NCI-H446 treated with DMSO at 0.1 percent for 48 hours (cell line): Measurements from ENCODE around the gene PAEP.

Experiments used
- DNase-seq: peaks from one replicate; lab custom pipeline; 2025; lab: John Stamatoyannopoulos, UW

The PAEP gene

DNA sequence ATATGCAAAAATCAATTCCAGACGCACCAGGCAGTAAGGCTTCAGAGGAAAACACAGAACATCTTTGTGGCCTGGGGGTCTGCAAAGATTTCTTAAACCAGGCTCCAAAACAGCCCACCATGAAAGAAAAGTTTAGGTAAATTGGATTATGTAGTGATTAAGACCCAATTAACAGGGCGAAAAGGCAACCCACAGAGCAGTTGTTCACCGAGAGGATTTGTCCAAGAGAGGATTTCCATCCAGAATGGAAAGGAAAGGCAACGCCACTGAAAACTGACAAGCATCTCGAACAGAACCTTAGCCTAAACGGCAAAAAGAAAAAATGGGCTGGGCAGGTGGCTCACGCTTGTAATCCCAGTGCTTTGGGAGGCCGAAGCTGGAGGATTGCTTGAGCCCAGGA lies 40.4 kb downstream of the PAEP start:
- DNase-seq, result no peak

DNA sequence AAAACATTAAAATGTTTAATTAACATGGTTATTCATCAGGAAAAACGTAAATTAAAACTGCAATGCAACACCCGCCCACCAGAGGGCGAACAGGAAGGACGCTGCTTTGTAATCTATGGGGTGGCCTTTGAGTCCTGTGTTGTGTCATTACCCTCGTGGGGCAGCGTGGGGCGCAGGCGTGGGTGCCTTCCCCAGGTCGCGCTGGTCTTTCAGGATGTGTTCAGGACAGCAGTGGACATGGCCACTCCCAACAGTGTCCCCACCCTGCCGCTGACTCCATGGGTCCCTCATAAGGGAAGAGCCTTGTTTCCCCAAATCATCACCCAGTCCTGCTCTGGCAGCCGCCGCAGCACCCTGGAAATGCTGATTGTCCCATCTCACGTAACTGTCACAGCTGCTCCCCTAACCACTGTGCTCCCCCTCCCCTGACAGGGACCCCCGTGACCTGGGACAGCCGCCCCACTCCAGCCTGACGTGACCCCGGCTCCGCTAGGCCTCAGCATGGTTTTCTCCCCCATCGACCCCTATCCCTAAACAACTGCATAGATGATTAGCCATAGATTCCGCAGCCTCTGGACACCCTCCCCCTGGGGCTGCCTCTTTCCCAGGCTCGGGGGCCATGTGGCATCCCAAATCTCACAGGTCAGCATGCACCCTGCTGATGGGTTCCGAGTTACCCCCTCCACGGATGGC lies 41.4 kb downstream of the PAEP start:
- no peak for DNase-seq

DNA sequence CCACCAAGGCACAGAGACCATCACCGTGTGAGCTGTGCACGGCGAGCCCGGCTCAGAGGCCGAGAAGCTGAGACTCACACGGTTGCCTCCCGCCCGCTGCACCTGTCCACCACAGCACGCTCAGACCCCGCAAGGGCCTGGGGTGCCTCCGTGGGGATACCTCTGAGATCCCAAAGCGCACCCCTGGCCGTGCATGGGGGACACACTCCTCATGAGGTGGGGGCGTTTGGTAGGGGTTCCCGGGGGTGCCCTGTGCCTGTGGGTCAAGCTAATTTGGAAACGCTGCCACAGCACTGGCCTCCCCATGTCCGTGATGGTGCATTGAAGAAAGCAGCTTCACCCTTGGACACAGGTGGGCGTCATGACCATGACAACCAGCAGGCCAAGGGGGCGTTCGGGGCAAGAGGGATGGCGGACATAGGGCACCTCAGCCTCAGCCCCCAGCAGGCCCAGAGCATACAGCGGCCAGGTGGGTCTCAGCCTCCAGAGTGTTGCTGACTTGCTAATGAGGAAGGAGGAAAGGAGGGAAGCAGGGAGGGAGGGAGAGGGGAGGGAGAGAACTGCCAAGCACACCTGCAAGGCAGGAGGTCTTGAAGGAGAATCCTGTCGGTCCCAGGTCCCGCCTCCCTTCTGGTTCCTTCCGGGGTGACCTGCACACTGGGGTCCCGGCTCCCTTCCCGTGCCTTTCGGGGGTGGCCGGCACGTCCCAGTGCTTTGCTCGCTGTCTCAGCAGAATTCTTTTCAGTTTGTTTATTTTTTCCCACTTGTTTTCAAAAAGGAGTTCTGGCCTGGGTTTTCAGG lies 43.1 kb downstream of the PAEP start:
- no peak for DNase-seq

DNA sequence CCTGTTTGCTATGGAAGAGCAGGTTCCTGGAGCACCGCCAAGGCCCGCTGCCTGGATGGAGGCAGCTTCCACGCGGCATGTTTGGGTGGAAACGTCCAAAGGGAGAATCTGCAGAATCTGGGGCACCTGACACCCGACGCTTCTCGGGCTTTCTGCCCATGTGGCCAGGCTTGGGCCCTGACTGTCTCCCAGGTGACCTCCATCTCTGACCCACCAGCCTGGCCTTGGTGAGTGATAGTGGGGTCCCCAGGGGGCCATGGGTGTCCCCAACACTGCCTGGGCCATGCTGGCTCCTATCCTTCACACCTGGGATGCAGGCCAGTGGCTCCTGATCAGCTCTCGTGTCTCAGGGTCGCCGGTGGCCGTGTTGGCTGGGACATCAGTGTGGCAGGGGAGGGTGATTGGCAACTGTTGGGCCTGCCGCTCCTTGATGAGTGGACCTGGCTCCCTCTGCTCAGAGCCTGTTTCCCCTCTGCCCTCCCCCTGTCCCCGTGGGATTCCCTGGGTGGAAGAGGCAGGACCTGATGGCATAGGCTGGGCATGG lies 43.8 kb downstream of the PAEP start:
- no peak for DNase-seq

DNA sequence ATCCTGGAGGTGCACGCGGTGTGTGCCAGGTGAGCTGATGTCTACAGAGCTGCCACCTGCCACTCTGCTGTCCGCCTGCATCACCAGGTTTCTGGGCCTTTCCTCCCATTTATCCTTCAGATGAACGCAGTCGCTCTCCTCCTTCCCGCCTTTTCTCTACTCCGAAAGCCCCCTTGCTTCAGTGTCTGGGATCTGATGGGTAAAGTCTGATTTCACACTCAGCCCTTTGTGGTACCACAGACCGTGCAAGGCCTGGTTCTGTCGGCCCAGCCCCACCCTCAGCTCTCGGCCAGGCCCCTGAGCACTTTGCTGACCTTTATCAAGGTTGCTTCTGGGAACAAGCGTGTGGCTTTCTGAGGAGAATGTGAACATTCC lies 45.3 kb downstream of the PAEP start:
- DNase-seq, result no peak

DNA sequence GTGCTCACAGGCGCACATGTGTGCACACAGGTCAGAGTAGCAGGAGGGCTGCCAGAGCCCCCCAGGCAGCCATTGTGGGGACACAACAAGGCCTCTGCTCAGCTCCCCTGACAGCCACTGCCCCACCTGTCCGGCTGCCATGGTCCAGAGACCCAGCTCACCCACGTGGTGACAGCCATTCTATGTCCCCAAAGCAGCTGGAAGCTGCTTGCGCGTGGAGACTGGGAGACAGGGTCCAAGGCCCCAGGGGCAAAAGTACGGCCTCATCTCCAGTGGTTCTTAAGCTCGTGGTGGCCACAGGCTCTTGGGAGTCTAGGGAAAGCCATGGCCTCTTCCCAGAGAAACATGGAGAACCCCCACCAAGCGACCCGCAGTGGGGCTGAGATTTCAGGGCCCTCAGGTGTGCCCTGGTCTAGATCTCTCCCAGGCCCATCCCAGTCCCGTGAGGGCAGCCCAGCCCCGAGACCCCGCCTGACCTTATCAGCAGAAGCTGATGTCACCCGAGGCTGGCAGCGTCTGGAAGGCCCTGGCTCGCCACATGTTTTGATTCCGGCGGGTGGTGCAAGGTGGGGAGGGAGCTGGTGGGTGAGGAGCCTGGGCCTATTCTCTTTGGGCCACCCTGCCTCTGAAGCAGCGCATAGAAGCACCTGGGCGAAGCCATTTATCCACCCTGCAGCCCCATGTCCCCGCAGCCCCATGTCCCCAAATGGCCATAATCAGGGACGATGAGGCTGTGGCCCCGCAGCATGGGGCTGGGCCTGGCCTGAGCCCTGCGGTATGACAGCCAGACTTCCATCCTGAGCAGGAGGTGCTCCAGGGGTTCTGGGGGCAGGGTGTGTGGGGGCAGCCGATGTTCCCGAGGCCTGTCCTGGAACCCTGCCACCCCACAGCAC lies 46.1 kb downstream of the PAEP start:
- no peak for DNase-seq

DNA sequence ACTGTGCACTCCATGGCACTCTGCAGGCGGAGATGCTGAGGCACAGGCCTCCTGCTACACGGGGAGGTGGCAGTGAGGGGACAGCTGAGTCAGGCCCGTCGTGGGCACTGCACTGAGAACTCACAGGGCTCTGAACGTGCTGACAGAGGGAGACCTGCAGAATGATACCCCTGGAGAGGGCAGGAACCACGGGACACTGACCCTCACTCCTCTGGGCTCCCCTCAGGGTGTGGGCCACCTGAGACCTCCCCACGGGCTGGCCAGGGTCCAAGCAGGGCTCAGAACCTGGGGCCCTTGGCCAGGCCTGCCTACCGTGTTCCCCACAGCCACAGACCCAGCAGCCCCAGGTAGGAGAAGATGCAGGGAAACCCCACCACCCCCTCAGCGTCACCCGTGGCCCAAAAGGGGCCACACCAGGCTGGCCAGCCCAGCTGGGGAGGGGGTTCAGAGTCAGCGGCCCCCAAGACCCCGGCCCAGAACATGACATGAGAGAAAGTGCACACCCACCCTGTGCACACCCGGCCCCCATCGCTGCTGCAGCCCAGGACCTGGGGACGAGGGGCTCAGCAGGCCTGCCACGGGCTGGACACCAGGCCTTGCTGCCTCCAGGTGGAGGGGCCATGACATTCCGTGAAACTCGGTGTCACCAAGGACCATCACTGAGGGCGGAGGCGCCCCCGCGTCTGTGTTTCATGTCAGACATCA lies 46.9 kb downstream of the PAEP start:
- DNase-seq, result no peak

DNA sequence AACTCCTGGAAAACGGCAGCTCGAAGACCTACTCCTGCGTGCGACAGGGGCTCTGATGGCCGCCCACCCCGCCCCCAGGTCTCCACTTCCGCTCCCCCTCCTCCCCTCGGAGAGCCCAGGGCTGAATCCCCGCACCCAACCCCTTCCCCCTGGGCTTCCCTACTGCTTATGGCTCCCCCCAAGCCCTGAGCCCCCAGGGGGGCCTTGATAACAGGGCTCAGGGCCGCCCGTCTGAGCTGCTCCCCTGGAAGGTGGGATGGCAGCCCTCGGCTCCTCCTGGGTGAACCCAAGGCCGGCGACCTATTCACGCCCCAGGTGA lies 47.4 kb downstream of the PAEP start:
- DNase-seq, result no peak

DNA sequence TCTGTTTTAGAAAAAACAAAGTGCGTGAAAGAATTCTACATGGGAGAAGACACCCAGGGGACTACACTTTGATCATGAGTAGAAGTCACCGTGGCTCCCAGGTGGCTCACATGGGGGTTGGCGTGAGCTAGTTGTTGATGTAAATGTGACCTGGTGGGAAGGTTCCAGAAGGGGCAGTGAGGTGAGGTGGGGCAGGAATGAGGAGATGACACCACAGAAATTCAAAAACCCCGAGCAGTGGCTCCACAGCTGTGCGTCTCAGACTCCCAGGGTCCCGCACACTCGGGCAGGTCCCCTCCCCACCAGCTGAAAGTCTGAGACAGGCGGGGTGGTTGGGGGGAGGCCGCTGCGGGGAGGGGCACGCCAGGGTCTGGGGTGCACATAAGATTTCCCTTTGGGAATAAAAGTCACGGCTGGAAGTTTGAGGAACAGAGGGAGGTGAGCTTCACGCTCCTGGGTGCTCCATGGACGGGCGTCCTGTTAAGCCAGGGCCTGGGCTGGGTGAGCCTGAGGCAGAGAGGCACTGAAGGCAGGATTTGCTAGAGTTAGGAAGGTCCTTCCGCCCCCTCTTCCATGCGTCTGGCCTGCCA lies 47.9 kb downstream of the PAEP start:
- no peak for DNase-seq

DNA sequence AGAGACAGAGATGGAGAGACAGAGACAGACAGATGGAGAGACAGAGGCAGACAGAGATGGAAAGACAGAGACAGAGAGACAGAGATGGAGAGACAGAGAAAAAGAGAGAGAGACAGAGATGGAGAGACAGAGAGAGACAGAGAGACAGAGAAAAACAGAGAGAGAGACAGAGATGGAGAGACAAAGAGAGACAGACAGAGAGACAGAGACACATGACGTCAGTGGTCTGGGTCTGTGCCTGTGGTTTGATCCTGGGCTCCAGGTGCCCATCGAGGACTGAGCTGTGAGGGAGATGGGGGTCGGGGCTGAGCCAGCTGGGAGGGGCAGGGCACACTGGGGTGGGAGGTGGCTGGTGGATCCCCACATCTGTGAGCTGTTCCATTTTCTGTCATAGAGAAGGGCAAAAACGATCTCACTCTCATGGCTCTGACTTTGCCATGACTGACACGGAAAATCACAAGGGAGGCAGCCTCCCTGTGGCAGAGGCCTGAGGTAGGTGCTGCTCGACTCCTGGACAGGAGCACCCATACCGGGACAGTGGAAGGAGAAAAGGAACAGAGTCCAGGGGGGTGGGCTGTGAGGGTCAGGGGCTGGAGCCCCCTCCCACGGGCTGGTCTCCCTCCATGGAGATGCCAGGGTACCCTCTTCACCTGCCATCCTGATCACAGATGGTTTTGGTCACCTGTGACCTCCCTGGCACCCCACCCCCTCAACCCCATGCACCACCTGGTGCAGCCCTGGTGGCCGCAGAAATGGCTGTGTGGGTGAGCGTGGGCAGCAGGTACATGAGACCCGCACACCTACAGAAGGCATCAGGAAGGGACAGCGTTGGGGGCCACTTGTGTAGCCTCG lies 49.0 kb downstream of the PAEP start:
- no peak for DNase-seq

DNA sequence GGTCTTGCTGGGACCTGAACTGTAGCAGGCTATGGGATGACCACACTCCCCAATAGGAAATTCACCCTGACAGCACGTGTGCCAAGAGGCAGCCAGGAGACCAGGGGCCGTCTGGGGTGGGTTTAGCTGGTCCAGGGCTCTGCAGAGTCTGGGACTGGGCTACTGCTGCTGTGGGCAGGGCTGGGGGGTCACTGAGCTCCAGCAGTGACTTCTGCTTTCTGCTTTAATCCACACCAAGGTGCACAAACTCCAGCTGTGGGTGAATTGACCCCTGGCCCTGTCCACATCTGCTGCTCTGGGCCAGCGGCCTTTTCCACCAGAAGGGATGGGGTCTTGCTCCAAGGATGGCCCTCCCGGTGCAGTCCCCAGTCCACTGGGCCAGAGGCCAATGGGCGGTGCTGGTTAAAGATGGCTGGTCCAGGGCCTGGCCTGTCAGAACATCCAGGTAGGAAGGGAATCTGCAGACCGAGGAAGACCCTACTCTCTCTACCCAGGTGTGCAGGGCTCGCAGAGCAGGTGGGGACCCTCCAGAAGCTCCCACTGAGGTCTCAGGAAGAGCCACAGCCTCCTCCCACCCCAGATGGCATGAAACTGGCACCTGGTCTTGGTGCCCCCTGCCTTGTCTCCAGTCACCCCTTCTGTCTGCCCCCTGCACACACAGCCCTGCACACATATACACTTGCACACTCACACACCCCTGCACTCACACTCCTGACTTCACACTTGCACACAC lies 49.8 kb downstream of the PAEP start:
- no peak for DNase-seq

DNA sequence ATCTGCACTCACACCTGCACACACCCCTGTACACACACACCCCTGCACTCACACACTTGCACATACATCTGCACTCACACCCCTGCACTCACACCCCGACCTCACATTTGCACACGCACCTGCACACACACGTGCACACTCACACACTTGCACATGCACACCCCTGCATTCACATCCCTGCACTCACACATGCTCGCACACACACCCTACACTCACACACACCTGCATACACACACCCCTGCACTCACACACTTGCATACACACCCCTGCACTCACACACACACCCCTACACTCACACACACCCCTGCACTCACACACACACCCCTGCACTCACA lies 50.3 kb downstream of the PAEP start:
- no peak for DNase-seq

DNA sequence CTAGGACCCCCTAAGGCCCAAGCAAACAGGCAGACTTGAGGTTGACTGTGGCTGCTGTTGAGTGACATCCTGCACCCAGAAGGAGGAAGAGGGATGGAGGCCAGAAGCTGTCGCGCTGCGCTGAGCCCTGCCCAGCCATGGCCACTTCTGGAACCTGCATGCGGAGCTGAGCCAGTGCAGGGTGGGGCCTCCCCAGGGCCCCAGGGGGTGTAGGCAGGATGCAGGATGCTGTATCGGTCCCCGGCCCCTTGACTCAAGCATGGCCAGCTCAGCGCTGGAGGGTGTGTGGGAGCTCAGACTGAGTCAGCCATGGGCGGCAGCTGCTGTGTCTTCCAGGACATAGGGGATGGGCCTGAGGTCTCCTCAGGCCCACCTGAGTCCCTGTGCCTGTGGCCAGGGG lies 50.9 kb downstream of the PAEP start:
- no peak for DNase-seq

DNA sequence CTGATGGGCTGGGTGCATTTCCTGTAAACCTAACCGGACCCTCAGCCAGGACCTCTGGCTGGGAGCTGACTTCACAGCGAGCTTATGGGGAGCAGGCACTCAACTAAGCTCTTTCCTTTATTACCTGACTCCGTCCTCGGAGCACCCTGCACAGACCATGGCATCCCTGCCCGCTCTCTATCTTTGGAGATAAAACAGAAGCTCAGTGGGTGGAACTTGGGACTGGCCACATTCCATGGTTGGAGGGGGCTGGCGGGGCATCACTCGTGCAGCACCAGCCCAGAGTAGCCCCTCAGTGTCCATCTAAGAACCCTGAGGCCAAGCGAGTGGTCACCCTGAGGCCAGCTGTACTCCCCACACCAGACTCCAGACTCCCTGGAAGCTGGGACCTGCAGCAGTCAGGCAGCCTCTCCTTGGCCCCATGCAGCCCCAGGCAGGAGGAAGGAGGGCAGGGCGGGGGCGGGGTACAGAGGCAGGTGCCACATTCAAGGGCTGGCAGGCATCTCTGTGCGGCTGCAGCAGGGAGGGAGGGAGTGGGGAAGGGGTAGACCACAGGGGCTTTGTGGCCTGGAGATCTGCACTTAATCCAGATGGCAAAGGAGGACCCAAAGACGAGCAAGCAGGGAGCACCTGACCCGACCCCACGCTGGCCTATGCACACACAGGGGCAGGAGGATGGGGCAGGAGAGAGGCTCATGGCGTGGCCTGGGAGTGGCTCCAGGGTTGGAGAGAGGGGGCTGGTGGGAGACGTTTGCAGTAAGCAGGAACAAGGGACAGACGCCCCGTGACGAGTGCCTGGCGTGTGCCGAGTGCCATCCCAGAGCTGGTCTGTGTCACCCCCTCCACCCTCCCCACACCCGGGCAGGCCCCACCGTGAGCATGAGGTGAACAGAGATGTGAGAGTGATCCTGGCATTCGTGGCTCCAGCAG lies 51.7 kb downstream of the PAEP start:
- no peak for DNase-seq

DNA sequence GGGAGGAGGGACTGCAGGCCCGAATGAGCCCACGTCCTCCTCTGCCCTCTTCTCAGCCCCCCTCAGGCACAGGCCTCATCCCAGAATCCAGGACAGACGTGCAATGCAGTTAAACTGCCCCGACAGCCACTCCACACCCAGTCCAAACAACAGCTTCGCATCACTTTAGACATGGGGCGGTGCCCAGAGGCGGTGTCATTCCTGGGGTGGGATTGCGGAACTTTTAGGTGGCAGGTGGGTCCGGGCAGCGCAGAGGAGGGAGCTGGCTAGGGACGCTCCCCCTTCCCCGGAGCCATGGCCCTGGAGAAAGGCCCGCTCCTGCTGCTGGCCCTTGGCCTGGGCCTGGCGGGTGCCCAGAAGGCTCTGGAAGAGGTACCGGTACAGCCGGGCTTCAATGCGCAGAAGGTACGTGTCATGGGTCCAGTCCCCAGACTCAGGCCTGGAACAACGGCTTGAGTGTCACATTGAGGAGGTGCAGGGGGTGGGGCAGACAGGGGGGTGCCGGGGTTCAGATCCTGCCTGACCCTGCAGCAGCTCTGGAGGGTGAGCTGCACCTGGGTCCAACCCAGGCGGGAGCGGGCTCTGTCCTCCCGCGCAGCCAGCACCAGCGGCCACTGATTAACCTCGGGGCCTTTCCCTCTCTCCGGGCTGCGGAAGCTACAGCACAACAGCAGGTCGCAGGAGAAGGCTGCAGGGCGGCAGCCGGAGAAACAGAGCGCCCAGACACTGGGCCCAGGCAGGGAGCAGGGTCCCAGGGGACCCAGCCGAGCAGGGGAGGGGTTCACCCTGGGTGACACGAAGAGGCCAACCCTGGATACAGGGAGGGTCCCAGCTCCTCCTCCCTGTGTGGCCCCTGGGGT lies 52.6 kb downstream of the PAEP start:
- no peak for DNase-seq

DNA sequence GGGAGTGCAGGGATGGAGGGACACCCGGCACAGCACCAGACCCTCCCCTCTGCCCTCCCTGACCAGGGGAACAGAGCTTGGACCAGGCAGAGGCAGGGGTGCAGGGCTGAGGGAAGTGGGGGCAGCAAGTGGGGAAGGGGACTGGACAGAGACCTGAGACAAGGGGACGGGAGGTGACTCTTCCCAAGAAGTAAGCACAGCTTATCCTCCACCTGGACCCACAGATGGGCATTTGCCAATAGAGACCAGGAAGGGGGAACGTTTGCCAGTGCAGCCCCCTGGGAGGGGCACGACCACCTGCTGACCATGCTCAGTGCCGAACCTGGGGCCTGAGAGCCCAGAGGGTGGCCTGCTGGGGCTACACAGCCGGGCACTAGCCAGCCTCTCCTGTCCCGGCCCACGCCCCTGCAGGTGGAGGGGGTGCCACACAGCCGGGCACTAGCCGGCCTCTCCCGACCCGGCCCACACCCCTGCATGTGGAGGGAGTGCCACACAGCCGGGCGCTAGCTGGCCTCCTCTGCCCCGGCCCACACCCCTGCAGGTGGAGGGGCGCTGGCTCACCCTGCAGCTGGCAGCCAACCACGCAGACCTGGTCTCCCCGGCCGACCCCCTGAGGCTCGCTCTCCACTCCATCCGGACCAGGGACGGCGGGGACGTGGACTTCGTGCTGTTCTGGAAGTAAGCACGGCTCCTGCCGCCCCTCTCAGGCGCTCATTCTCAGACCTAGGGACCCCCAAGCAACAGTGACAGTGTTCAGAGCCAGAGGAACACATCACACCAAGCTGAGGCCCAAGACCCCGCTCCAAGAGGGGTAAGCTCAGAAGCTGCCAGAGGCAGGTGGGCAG lies 53.5 kb downstream of the PAEP start:
- no peak for DNase-seq
